ENCODE measurements around the gene PBX4.
A peak's percentile ranks its signal among the peaks of the same experiment; 100 is the strongest.

Gene PBX4

DNA sequence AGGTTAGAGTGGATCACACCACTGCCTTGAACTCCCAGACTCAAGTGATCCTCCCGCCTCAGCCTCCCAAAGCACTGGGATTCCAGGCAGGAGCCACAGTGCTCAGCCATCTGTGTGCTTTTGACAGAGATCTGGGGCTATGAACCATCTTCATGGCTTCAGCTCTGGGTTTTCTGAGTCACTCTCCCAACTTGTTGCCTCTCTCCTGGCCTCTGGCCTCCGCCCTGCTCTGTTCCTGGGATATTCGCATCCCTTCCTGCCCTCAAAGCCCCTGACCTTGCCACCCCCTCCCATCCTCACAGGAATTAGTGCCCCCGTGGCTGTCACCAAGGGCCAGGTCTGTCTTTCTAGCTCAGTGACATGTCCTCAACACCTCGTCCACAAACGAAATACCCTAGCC lies 30.7 kb upstream of the PBX4 start:
- no peak for DNase-seq

DNA sequence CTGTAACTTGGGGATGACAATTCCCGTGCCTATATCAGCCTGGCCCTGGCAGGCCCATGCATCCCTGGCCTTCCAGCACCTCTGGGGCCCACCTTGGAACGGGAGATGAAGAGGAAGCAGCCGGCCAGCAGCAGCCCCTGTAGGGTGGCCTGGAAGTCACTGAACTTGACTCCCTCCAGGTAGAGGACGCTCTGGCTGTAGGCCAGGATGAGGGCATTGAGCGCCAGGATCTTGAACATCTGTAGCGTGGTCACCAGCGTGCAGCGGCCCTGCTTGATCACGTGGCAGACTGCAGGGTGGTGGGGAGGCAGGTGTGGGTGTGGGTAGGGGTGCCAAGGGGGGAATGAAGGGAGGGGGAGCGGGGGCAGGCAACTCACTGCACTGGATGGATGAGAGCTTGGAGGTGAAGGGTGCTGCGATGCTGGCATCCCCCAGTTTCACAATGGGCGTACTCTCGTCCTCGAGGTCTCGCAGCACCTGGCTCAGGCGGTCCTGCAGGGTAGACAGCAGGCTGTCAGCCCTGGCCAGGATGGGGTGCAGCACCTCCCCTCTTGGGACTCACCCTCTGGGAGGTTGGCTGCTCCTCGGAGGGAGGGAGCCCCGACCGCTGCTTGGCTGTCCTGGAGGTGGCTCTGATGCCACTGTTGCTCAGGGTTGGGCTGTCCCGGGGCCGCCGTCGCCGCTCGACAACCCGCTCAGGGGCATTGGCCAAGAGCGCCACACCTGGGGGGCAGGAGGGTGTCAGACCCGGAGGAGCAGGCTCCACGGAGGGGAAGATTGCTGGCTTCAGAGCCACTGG lies 28.7 kb upstream of the PBX4 start:
- DNase-seq: no peak

DNA sequence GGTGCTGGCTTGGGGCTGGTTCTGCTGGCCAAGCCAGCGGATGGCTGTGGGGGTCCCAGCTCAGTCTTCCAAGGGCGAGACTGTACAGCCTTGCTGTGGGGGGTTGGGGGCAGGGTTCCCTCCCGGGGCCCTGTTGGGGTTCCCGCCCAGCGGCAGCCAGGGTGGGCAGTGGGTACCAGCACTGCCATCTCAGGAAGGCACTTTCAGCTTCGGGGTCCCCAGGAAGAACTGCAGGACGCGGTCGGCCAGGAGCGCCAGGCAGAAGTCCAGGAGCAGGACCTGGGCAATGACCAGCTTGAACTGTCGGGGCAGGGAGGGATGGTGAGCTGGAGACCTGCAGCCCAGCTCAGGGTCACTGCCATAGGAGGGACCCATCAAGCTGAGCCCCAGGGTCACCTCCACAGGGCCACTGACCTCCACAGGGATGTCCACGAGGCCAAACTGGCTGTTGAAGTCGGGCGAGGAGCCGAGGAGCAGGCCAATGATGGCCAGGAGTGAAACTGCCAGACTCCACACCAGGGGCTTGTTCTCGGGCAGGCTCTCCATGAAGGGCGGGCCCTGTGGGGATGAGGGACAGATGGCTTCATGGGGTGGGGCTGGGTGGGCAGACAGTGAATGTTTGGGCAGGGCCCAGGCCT lies 26.9 kb upstream of the PBX4 start:
- DNase-seq: no peak

DNA sequence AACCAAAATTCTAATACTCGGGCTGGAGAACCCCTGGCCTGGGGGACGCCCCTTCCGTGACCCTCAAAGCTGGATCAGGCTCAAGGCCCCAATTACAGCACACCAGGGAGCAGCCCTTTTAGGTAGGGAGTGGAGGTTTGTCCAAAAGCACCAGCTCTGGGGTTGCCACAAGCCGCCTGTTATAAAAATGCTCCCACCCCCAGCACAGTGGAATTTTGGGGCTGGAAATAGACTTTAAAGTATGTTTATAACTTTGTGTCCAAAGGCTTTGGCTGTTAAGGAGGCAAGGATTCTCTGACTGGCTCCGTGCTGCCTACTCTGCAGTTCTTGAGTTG lies 25.5 kb upstream of the PBX4 start:
- DNase-seq: no peak

DNA sequence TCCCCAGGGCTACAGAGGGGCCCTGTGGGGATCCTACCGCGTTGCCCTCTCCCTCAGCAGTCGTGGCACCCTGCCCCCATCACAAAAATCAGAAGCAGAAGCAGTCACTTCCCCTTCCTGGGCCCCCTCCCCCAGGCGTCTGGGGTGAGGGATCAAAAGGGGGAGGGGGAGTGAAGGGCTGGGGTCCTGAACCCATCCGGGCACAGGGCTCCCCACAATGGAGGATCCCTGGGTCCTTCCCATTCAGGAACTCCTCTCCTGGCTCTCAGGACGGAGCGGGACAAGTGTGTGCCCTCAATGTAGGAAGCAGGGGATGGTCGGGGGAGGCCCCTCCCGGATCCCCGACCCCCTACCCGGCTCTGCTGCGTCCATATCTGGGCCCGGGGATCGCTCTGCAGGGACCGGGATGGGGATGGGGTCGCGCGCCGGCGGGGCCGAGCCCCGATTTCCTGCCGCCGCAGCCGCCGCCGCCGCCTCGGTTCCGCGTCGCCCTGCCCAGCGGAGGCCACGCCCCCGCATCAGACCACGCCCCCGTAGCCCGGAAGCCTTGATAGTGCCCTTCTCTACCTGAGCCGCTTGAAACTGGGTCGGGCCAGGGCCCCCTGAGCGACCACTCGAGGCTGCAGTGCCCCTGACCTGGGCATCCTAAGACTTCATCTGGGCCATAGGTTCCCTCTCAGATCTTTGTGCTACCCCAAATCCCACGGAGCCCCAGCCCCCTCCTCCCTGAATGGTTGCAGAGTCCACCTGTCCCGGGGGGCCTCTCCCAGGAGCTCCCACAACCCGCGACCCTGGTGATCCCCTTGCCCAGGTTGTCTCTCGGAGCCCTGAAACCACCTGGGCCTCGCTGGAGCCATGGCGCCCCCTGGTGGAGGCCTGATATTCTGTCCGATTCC lies 24.9 kb upstream of the PBX4 start, which contains the start of gene GMIP:
Gene GMIP, minus strand, starts transcription at position 500 of the 896 bp plus-strand sequence. Its CDS starts 128 bp downstream, at position 372.
- DNase-seq: peak; percentile 84

DNA sequence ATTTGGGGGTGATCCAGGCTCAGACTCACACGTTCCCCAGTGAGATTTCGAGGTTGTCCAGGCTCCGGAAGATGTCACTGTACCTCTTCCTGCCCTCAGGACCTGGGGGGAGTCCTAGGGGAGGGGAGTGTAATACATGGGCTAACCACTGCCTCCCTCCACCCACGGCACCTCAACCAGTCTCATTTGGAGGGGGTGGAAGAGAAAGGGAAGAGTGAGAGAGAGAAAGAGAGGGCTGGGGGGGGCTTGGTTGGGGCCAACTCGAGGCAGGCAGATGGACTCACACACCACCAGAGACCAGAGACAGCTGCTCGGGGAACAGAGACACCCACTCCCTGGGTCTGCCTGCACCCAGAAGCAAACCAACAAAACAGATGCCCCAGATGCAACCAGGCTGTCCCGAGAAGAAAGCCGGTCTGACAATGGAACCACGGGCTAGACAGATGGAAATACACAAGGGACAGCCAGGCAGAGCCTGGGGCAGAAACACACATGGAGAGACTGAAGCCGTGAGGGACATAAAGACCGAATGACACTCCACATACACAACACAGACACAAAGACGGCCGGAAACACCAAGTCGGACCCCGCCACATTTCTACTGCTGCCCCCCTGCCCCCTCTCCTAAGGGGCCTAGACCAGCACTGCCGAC lies 24.1 kb upstream of the PBX4 start:
- peak; percentile 33 for DNase-seq

DNA sequence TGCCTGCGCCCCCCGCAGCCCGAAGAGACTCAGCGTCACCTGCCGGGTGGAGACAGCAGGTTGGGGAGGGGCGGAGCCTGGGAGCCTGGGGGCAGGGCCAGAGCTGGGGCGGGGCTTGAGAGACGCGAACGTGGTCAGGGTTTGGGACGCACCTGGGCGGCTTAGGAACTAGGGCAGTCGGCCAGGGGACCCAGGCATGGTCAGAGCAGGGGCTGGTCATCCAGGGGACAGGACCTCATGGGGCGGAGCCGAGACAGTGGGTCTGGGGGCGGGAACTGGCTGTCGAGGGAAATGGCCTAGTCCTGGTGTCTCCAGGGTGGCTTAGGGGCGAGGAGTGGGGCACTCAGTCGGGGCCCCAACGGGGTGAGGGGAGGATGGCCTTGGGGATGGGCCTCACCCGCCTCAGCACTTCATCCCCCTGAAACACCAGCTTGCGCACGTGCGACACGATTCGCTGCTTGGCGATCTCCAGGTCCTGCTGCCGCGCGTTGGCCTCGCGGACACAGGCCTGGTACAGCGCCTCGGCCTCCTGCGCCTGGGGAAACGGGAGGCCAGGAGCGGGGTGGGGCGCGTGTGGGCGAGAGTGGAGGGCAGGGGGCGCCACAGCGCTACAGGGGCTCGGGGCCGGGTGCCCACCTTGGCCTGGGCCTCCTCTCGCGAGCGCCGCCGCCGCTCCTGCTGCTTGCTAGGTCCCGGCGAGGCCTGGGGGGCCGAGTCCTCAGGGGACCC lies 19.2 kb upstream of the PBX4 start:
- DNase-seq: no peak

DNA sequence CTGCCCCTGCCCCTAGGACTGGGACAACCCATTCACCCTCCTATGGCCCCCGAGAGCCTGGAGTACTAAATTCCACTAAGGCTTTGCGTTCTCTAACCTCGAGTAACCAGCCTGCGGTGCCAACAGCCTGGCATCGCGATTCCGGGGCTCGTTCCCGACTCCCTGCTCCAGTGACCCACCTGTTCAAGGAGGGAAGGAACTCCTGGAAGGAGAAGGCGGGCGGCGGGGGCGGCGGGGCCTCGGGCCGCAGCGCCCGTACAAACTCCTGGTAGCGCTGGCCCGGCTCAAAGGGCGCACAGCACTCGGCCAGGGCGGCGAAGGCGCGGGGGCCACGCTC lies 18.7 kb upstream of the PBX4 start:
- DNase-seq: no peak

DNA sequence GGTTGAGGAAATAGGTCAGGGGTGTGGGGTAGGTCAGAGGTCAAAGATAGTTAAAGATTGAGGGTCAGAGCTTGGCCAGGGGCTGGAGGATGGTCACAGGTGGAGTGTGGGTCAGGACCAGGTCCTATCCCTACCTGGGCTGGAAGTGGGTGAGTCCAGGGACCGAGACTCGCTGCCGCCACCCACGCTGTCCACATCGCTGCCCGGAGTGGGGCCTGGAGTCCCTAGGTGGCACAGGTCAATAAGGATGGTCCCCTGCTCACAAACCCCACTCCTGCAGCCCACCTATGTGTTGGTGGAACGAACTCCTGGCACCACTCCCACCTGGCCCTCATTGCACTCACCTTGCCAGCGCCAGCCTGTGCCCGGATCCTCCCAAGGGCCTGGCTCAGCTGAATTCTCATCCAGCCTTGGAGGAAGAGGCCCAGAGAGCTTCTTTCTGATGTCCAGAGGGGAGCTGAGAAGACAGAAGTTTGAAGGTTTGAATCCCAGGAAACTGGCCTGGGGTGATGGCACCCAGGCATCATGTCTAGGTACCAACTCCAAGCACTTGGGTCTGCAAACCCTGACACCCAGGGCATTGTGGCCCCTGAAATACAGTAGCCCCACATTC lies 18.2 kb upstream of the PBX4 start:
- no peak for DNase-seq

DNA sequence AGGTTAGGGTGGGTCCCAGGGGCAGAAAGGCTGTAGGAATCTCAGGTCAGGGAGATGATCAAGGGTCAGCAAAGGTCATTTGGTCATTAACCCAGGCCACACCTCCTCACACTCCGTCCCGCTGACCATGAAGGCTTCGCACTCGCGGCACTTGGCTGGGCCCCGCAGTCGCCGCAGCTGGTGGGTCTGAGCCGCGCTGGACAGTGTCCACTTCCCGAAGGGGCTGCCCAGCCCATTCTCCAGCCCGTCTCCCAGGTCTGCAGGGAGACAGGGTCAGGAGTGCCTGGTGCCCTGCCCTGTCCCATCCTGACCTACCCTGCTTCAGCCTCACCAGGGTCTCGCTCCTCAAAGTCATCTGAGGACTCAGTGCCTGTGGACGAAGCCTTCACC lies 16.8 kb upstream of the PBX4 start:
- DNase-seq: no peak

DNA sequence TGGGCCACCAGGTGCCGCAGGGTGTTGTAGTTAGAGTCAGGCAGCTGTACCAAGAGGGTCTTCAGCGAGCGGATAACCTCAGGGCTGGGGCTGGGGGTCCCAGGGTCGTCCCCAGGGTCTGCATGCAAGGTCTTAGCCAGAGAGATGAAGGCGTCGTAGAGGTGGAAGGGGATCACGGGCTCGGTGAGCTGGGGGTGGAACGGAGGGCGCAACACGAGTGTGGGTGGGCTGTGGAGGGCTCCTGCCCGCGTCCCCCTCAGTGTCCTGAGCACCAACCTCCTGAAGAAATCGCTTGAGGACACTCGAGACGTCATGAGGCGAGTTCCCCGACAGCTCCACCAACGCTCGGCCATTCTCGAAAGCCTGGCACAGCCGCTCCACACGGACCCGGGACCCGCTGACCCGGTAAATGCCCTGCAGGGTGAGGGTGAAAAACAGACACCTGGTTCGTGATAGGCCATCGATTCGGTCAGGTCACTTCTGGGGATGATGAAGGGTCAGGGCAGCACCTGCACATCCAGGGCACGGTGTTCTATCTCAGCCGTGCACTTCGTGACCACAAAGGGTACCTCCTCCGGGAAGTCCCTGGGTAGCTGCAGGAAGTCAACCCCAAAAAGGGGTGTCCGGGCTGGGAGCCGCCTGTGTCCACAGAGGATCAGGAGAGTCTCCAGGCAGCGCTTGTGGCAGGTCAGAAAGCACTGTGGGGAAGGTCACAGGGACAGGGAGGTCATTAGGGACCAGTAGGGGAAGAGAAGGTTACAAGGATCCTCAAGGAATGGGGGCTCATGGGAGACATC lies 16.2 kb upstream of the PBX4 start:
- DNase-seq: no peak

DNA sequence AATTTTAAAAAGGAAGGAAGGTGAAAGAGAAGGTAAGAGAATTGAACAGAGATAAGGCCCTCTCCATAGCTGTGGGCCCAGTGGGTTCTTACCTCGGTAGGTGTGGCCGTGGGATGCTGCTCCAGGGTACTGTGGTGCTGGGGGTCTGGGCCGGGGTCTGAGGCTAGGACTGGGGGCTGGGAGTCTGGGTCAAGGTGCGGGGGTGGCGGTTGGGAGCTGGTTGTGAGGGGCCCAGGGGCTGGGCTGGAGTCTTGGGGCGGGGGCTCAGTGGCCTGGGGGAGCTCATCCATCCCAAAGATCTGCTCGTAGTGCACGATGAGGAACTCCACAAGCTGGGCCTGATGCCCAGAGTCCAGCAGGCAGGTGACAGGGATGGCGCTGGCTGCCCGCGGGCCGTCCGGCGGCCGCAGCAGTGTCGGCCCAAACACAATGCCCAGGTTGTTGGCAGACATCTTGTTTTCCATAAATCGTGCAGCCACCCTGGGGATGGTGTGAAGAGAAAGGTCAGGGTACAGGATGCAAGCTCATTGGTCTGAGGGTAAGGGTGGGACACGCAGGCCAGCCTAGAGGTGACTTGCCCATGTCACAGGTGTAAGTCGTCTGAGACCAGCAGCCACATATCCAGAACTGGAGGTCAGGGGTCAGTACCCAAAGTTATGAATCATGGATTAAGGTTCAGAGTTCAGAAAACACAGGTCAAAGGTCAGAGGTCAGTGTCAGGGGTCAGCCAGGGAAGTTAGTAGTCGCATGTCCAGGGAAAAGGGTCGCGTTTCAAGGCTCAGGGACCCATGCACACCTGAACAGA lies 15.4 kb upstream of the PBX4 start:
- no peak for DNase-seq

DNA sequence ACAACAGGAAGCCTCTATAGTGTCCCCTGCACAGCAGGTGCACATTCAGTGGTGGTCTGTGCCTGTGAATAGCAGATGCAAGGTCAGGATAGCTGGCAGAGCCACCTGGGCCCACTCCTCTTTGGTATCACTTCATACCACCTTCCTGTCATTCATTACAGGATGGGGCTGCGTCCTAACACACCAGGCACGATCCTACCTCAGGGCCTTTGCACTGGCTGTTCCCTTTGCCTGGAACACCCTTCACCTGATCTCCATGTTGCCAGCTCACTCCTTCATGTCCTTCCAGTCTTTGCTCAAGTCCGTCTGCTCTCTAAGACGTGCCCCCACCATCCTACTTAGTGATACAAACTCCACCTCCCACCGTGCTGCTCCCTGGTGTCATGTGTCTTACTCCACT lies 14.2 kb upstream of the PBX4 start:
- DNase-seq: no peak

DNA sequence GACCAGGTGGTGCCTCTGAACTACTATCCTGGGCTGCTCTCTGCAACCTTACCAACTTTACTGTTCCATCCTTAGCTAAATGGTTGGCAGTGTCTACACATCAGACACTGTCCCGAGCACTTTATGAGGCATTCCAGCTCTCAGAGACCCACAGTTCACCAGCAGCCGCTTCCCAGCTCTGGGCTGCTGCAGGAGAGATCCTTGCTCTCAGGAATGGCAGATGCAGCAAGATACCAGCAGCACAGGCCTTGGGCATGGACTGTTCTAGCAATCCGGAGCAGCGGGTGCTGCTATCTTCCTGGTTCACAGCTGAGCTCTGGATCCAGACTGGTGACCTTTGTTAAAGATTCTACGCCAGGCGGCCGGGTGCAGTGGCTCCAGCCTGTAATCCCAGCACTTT lies 12.9 kb upstream of the PBX4 start:
- DNase-seq: no peak

DNA sequence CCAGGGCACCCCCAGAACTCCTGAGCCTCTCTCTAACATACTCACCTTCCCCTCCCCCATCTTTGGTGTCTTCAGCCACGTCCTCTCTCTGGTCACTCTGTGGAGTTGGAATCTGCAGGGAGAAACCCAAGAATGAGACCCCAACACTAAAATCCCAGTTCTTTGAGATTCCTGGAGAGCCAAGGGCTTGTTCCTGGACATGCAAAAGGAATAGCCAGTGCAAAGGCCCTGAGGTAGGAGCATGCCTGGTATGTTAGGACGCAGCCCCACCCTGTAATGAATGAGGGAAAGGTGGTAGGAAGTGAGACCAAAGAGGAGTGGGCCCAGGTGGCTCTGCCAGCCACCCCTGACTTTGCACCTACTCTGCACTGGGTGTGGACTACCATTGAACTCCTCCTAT lies 11.9 kb upstream of the PBX4 start:
- DNase-seq: no peak

DNA sequence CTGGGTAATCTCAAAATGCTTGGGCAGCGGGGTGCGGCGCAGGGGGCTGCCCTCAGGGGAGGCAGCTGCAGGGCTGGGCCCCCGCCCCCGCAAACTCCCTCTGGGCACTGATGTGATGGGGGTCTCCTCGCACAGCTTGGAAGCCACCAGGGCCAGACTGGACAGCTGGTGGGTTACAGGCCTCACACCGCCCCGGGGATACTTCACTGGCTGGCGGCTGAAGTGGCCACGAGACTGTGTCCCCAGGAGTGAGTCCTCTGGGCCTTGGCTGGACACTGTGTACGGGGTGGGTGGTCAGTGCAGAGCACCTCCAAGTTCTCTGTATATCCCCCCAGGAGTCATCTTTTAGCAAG lies 11.6 kb upstream of the PBX4 start:
- no peak for DNase-seq

DNA sequence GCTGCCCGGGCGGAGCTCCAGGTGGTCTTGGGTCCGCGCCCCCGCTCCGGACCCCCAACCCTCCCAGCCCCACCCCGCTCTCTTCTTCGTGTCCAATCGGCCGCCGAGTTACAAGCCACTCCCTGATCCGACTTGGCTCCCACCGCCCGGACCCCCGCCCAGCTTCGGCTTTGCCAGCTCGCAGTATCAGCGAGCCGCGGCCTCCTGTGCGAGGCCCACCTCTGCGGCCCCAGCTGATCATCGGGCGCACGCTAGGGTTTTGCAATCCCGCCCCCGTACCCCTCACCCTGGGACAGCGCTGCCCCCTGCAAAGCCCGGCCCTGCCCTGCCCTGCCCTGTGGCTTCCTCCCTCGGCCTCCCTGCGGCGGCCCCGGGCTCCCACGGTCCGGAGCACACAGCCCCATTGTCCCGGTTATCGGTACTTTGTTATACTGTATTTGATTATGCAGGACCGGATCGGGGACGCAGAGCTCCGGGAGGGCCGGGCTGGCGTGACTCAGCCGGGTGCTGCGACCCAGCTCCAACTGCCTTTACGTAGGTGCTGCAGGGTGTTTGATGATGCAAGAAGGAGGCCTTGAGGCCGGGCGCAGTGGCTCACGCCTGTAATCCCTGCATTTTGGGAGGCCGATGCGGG lies 10.1 kb upstream of the PBX4 start:
- peak; percentile 22 for DNase-seq

DNA sequence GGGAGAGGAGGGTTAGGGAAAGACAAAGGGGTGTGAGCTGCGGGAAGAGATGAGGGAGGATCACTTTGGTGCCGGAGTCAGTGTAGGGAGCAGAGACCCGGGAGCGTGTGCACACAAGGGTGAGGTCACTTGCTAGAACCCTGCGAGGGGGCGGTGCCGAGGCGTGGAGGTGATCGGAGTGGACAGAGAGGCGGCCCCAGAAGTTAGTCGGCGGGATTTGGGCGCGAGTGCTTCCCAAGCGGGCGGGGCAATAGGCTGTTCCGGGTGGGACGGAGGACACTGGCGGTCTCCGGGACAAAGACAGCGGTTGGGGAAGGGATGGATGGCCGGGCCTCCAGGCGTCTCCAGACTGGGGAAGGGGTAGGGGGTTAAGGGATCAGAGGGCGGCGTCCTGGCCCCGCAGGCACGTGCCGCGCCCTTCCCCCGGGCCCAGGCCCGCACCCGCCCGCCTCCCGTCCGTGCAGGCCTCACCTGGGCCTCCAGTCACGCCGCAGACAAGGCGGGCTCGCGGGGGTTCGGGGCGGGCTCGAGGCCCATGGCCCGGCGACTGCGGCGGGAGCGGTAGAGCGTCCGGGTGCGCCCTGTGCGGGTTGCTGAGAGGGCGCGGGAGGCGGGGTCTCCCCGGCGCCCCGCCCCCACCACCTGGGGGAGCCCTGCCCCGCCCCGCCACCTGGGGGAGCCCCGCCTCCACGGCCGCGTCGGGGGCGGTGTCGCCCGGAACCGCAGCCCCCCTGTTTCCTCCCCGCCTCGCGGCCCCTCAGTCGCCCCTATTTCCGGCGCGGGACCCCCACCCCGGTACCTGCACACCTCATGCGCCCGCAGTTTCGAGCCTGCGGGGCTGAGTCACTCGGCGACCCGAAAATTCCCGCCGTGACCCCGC lies 9.4 kb upstream of the PBX4 start, which contains the start of gene LPAR2:
Gene LPAR2, minus strand, starts transcription at position 600 of the 880 bp plus-strand sequence. CDS start 945 bp downstream, outside the sequence.
- DNase-seq: peak; percentile 71

Measured in activated effector memory CD4-positive, alpha-beta T cell treated with Interleukin-2 at 50 U/mL for 16 hours (primary cell).